HEK293T (cell line): Measurements from ENCODE around the gene AGPAT3.

ENCODE experiments used
- ARNT ChIP-seq: fragments of 450-650 bp; IDR thresholded peaks from 2 replicates; pipeline ENCODE4 v1.6.1; 2017; ENCODE audit warnings: mild to moderate bottlenecking
- FOXA1 ChIP-seq: fragments of 450-650 bp; IDR thresholded peaks from 2 replicates; pipeline ENCODE4 v1.6.1; 2016; ENCODE audit warnings: mild to moderate bottlenecking
- LEF1 ChIP-seq: fragments of 450-650 bp; IDR thresholded peaks from 2 replicates; pipeline ENCODE4 v1.6.1; 2017; ENCODE audit warnings: mild to moderate bottlenecking, borderline replicate concordance

DNA sequence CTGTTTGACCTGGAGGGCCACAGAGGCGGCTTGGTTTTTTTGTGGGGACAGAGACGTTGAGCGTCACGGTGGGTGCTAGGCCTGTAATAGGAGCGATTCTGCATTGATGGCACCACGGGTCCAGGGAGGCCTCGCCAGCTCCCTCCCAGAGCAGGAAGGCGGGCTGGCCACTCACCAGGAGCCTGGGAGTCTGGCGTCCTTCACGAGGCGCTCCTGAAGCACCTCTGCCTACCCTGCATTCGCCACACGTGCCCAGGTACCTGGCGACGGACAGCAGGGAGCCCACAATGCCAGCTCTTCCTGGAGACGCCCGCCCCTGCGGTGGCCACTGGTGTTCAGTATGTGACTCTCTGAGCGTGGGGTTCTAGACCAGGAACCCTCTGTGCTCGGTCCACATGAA lies 77.2 kb downstream of the AGPAT3 start:
- TF ChIP-seq FOXA1 (no peak), LEF1 (no peak), ARNT (no peak)
